ENCODE results near the gene CORO1C.

- TF ChIP-seq YY1 (IDR thresholded peaks at IDR 0.05; ENCODE audit: extremely low read depth, insufficient replicate concordance, low read depth, low read length), result no peak
- TF ChIP-seq, protein P1, sequence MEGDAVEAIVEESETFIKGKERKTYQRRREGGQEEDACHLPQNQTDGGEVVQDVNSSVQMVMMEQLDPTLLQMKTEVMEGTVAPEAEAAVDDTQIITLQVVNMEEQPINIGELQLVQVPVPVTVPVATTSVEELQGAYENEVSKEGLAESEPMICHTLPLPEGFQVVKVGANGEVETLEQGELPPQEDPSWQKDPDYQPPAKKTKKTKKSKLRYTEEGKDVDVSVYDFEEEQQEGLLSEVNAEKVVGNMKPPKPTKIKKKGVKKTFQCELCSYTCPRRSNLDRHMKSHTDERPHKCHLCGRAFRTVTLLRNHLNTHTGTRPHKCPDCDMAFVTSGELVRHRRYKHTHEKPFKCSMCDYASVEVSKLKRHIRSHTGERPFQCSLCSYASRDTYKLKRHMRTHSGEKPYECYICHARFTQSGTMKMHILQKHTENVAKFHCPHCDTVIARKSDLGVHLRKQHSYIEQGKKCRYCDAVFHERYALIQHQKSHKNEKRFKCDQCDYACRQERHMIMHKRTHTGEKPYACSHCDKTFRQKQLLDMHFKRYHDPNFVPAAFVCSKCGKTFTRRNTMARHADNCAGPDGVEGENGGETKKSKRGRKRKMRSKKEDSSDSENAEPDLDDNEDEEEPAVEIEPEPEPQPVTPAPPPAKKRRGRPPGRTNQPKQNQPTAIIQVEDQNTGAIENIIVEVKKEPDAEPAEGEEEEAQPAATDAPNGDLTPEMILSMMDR (IDR thresholded peaks at IDR 0.05 in 2 of 3, conservative IDR thresholded peaks at IDR 0.05 in 1 of 3; ENCODE audit: borderline replicate concordance in 1 of 3, insufficient read depth in 1 of 3, low read depth in 2 of 3, low read length in 2 of 3), result no peak
- TF ChIP-seq JUND (IDR thresholded peaks at IDR 0.05), result no peak
- TF ChIP-seq SRF (IDR thresholded peaks at IDR 0.05; ENCODE audit: low read depth), result no peak
- TF ChIP-seq ELF1 (IDR thresholded peaks at IDR 0.05; ENCODE audit: borderline replicate concordance, low read depth), result no peak
- TF ChIP-seq POLR2AphosphoS5 (IDR thresholded peaks at IDR 0.05; ENCODE audit: low read depth, low read length), result no peak
Observed at GRCh38 chr12:108765289-108765764, 34.0 kb upstream of the CORO1C start.

All from HCT116 (cell line).